Measurements from ENCODE around the gene SND1.

SND1 gene

DNA sequence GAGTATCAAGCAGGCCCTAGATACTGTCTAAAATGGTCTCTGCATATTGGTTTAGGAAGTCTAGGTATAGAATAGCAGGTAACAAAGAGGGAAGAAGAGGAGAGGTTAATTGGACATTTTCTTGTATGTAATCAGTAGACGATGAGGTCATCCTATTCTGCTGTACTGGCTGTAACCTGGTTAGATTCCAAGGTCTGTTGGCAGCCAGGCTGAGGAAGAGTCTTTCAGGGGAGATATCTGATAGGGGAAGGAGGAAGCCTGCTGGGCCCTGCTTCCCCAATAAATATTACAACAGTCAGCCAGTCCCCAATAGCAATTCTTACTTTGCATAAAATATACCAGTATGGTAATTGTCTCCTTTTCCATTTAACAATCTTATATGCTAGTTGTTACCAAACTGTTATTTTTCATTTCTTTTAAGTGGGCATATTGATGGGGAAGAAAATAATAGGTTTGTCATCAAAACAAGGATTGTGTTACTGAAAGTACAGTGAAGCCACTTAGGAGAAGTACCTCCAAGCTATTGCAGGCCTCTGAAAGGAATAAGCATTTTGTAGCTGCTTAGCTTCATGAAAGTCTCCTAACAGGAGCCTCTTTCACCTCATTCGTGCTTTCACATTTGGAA is 192.8 kb downstream of the SND1 start:
- Histone ChIP-seq H3K4me3 (no peak overlapping the region), H3K27ac (peak overlapping the region in 2 of 21 experiments; percentile 15 to 17)

DNA sequence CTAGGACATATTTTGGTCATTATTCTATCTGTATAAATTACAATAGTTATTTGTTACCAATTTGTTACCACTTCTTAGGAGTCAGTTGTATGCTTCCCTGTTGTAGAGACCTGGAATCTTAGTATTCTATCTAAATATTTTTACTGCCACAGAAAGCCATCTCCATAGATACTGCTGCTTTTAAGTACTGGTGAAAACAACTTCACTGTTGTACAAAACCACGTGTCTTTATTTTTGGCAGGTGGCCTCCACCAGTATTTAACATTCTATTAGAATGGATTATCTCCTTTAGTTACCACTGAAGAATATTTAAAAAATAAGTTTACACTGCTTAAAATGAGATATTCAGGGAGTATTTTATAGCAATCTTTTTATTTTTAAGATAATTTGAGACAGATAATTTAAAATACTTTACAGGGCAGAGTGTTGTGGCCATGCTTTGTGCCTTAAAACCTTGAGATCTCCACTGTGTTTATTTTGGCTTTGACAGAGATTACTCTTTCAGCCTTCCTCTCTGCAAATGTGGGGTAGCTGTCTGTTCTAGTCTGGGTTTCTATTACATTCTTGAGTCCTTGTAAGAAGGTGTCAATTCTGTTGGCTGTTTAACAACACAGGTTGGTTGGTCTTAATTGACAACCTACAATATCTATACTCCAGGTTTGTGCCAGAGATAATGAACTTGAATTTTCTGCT is 193.7 kb downstream of the SND1 start:
- Histone ChIP-seq H3K27ac (no peak overlapping the region), H3K4me3 (no peak overlapping the region)

DNA sequence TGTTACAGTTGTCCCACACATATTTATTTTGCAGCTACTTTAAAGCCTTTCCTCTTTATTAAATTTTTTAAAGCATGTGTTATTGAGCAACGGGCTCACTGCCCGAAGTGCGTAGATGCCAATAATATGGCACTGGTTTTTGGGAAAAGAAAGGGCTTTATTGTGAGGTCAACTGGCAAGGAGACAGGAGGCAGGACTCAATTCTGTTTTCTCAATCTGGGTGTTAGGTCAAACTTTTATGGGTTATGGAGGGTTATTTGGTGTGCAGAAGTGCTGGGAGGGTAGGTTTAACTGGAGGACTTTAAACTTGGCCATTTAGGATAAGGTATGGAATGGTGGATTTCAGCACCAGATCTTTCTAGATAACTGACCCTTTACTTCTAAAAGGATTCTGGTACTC is 195.6 kb downstream of the SND1 start:
- Histone ChIP-seq H3K4me3 (no peak overlapping the region), H3K27ac (no peak overlapping the region)

DNA sequence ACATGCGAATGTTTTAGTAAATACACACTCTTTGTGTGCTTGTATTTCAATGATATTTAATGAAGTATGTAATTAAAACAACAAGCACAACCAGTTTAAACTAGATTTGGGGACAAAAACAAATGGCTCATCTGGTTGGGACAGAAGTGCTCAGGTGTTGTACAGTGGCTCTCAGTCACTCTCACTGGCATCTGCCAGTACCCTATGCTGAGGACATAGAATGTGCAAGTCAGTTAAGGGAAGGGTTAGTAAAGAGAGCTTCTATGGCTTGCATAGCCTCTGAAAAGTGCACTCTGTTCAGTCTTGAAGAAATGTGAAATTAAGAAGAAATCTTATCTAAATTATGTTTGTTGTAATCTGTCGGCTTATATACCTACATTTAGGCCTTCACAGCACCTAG is 196.2 kb downstream of the SND1 start:
- H3K4me3 ChIP-seq = no peak overlapping the region

DNA sequence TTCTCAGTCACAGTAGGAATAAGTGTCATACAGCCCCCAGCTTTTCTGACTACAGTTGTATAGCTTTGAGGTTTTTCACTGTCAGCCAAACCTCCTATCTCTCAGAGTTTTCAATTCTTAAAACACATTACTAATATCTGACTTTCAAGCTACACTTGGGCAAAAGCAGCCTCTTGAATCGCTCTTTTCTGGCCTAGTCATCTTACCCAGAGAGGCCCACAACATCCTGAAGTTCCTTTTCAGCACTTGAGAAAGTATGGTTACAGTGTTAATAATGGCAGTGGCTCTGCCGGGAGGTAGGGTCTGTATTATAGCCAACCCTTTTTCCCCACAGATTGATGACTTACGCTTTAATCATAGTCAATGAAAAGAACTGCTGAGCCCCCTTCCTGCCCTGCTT is 198.2 kb downstream of the SND1 start:
- Histone ChIP-seq H3K4me3 (no peak overlapping the region), H3K27ac (no peak overlapping the region)

More for the DNA sequence above, 196.2 kb downstream of the SND1 start:
- H3K27ac ChIP-seq = no peak overlapping the region

DNA sequence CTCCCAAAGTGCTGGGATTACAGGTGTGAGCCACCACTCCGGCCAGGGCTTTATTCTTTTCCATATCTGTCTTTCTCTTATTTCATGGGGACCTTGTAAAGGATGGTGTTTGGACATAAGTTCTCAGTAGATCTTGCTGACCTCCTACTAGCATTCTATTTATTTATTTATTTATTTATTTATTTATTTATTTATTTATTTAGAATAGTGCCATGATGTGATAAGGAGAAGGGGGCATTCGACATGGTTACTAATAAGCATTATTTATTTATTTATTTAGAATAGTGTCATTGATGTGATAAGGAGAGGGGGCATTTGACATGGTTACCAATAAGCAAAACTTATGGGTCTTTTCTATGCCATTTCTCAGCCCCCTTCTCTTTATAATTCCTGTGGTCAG is 202.4 kb downstream of the SND1 start:
- H3K4me3 ChIP-seq = no peak overlapping the region
- no peak overlapping the region for H3K27ac ChIP-seq

DNA sequence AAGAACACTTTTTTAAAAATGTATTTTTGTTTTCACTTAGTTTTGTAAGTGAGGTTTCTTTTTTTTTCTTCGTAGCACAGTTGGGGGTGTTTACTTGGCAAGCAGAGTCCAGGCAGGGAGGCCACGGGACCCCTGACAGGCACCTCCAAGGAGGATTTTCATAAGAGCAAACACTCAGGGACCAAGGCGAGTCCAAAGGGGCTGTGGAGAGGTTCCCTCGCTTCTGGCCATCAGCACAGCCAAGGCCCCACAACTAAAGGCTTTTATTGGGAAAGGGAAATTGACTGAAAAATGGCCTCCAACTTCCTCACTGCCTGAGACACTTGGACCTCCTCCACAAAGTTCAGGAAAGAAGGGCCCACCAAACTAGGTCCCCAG is 205.5 kb downstream of the SND1 start:
- Histone ChIP-seq H3K4me3 (no peak overlapping the region), H3K27ac (no peak overlapping the region)

DNA sequence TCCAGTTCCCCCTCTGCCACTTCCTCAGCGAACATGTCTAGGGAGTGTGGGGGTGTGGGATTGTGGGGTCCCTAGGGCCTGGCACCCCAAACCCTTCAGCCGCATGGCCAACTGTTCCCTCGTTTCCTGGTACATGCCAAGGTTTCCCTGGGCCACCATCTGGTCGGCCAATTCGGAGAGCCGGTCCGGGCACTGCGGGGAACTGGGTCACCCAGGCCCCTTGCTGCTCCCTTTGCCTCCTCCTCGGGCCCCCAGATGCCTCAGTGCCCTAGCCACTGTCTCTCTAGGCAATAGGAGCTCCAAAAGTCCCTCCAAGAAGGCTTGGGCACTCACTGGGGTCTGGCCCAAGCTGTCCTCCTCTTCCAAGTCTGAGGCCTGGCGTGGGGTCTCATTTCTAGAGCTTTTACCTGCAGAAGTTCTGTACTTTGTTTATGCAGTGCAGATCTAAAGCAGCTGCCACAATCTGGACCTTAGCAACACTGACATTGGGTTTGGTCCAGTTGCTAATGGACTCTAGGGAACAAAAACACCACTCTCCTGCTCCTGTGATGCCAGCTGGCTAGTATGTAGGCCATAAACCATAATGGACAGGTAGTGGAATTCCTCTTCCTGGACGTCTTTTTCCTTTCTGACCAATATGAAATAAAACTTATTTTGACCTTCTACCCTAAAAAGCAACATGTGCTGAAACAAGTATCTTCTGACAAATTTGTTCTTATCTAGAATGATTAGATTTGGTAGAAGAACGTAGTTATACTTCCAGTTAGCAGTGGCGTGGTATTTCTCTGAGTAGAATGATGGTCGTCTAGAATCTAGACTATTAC is 206.3 kb downstream of the SND1 start:
- no peak overlapping the region for H3K4me3 ChIP-seq
- no peak overlapping the region for H3K27ac ChIP-seq

DNA sequence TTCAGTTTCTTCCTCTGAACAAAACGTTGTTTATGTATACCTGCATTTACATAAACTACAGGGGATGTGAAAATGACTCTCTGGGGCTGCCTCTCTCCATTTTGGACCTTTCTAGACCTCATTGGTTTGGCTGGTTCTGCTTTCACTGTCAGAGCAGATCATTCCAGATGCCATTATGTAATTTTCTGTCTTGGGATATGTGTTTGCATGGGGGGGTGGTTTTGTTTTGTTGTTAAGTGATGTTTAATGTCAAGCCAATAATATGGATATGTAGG is 206.9 kb downstream of the SND1 start:
- Histone ChIP-seq H3K4me3 (no peak overlapping the region), H3K27ac (no peak overlapping the region)

DNA sequence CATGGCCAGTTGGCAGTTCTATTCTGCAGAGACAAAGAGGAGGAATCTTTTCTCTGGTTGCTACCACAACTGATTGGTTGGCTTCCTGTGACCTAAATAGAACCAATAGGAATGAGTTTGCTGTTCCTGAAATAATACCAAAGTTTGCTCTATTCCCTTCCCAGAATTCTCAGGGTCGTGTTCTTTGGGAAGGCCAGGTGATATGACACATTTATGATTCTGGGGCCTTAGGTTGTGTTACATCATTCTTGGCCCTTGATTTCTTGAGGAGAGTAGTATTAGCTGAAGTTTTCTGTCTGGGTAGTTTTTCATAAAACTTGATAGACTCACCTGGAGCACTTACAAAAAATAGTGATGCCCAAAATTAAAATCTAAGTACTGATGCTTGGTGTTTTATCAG is 207.3 kb downstream of the SND1 start:
- no peak overlapping the region for H3K4me3 ChIP-seq
- H3K27ac ChIP-seq = no peak overlapping the region

DNA sequence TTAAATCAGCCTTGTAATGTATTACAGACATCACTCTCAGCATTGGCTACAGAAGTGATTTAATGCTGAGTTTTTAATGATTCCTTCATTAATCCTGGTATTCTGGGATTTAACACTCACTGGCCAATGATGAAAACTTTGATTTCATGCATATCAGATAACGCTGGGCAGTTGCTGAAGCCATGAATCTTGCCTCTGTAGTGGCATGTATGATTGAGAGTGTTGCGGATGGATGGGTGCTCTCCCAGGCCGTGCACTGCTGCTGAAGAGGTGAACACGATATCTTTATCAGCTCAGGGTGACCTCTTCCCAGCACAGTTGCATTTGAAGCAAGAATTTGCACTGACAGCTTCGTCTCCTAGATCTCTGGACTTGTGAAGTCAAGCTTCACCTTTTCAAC is 210.5 kb downstream of the SND1 start:
- H3K4me3 ChIP-seq = no peak overlapping the region

DNA sequence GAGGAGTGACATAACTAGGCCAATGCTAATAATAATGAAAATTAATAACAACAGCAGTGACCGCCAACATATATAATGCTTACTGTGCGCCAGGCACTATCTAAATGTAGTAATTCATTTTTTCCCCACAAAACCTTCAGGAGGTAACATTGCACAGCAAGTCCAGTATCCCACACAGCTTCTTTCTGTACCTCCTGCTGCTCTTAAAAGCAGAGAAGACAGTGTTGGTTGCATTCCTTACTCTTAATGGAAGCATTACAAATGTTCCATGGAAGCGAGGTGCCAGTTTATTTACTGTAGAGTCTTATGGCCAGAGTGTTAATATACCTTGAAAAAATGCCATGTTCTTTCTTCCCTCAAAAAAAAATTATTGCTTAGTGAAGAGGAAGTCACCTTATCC is 211.1 kb downstream of the SND1 start:
- H3K4me3 ChIP-seq = no peak overlapping the region
- H3K27ac ChIP-seq = no peak overlapping the region

More for the DNA sequence above, 210.5 kb downstream of the SND1 start:
- H3K27ac ChIP-seq = no peak overlapping the region

DNA sequence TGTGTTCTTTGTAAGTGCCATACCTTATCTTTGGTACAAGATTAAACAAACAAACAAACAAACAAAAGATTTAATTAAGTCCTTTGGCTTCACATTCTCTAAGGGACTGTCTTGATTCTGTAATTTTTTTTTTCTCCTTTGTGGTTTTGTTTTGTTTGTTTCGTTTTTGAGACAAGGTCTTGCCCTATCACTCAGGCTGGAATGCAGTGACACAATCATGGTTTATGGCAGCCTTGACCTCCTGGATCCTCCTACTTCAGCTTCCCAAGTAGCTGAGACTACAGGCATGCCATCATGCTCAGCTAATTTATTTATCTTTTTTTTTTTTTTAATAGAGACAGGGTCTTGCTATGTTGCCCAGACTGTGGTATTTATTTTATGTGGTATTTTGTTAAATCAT is 213.5 kb downstream of the SND1 start:
- no peak overlapping the region for H3K4me3 ChIP-seq

DNA sequence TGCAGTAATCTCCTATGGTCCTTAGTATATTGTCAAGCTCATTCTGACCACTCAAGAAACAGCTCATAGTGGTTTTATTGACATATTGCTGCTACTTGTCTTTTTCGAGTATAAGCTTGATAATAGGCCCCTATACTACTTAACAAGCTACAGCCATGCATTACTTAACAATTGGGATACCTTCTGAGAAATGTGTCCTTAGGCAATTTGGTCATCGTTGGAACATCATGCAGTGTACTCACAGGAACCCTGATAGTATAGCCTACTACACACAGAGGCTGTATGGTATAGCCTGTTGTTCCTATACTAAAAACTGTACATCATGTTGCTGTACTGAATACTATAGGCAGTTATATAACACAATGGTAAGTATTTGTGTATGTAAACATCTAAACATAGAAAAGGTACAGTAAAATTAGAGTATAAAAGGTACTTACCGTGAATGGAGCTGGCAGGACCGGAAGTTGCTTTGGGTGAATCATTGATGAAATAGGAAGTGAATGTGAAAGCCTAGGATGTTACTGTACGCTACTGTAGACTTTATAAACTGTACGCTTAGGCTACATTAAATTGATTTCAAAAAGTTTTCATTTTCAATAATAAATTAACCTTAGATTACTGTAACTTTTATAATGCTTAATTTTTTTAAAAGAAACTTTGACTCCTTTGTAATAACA is 218.4 kb downstream of the SND1 start:
- Histone ChIP-seq H3K27ac (no peak overlapping the region), H3K4me3 (no peak overlapping the region)

More for the DNA sequence above, 213.5 kb downstream of the SND1 start:
- H3K27ac ChIP-seq = no peak overlapping the region

DNA sequence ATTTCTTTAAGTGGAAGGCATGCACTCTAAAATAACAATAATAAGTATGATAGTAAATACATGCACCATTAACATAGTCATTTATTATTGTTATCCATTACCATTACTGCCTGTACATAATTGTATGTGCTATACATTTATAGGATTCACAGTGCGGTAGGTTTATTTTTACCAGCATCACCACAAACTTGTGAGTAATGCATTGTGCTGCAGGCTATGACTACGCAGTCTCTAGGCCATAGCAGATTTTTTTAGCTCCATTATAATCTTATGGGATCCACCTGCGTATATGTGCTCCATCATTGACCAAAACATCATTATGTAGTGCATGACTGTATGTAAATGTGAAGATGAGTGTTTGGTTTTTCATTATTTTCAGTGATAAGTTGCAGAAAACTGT is 219.2 kb downstream of the SND1 start:
- H3K4me3 ChIP-seq = no peak overlapping the region

DNA sequence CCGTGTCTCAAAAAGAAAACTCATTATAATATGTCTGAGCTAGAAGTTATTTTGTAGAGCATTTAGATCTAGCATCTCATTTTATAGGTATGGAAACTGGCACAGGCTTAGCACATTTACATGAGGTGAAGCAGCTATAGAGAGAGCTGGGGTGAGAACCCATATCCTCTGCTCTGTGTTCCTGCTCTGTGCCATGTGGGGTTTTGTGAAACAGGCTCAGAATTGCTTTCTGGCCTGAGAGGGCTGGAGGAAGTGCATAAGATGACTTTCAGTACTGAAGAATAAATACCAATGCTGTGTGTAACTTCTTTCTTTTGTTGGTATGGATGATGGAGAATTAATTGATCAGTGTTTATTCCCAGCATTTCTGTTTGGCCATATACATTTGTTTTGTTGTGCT is 220.1 kb downstream of the SND1 start:
- H3K4me3 ChIP-seq = no peak overlapping the region

More for the DNA sequence above, 219.2 kb downstream of the SND1 start:
- H3K27ac ChIP-seq = no peak overlapping the region

DNA sequence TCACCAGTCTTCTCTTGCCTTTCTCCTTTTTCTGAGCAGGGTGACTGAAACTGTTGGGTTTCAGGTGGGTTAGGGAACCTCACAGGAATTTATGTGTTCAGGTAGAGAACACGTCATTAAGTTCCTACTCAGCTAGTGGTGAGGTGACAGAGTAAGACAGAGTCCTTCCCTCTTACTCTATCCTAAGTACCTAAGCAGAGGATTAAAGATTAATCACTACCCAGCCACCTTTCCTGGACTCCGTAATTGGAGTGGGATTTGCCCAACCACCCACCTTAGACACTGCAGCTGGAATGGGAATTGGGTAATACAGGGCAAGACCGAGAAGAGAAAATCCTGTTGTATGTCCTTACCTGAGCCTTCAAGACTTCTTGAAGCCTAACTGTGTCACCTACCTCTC is 221.2 kb downstream of the SND1 start:
- Histone ChIP-seq H3K27ac (no peak overlapping the region), H3K4me3 (no peak overlapping the region)

More for the DNA sequence above, 220.1 kb downstream of the SND1 start:
- no peak overlapping the region for H3K27ac ChIP-seq

DNA sequence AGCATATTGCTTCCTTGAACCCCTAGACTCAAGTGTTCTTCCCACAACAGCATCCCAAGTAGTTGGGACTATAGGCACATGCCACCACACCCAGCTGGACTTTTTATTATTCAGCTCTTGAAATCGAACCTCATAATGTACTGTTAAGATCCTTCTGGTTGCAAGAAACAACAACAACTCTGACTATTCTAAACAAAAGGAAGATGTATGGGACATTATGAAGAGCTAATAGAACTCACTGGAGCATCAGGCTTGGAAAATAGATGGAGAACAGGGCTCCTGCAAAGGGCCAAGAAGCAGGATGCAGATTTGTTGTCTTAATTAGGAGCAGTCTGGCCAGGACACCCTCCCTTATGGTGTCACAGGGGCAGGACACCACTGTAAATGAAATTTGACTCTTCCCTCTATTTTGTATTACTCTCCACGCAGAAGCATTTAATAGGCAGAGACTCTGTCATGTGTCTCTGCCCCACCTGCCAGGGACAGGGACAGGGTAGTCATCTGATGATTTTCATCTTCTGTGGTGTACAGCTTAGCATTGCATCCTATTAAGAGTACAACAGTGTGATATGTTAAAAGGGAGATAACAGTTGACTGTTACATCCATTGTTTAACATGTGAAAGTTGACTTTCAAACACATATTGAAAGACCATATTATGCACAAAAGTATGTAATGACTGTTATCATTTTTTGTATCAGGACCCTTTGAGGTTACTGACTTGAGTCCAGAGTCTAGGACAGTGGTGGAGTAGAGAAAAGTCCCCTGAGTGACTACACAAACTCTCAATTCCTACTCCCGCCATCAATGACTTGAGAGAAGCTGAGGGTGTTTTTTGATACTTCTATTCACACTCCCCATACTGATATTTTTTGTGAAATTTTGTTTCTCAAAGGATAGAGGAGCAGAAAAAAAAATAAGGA is 222.0 kb downstream of the SND1 start:
- Histone ChIP-seq H3K27ac (no peak overlapping the region), H3K4me3 (no peak overlapping the region)

DNA sequence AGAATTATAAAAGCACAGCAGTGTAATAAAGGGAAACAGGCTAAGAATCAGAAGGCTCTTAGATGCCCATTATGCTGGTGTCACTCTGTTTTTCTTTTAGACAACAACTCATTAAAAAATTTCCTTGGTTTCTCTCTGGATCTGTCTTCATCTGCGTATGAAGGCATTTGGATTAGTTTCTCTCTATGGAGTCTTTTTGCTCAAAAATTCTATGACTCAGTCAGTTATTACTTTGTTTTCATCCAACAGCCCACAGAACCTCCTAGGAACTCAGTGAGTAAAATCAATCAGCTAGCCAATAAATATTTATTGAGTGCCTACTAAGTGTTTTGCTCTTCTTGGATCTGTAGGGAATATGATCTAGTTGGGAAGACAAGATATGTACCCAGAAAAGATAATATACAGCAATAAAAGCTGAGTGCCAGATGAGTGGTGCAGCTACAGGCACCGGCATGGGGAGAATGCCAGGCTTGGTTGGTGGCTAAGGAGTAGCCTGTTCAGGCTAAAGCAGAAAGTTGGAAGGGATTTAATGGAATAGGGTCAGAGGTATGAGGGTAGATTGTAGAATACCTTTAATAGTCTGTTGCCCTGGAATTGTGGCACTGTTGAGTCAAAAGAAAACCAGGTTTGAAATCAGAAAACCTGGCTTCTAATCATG is 223.1 kb downstream of the SND1 start:
- no peak overlapping the region for H3K4me3 ChIP-seq

More for the DNA sequence above, 223.1 kb downstream of the SND1 start:
- H3K27ac ChIP-seq = peak overlapping the region in 1 of 21 experiments; percentile 34

All from skin epidermis (tissue), 12 donors.